GM20000 (cell line): ENCODE data around the gene EBF3.

ENCODE experiments used
- DNase-seq: peaks from one replicate; pipeline ENCODE4 v3.0.0; 2012; ENCODE audit warnings: low spot score
- TF ChIP-seq, protein P1 (sequence below): IDR thresholded peaks from 2 replicates; pipeline ENCODE4 v1.5.1; 2012; ENCODE audit warnings: mild to moderate bottlenecking, control low read depth; ENCODE audit errors: extremely low read depth, missing control alignments

The EBF3 gene

DNA sequence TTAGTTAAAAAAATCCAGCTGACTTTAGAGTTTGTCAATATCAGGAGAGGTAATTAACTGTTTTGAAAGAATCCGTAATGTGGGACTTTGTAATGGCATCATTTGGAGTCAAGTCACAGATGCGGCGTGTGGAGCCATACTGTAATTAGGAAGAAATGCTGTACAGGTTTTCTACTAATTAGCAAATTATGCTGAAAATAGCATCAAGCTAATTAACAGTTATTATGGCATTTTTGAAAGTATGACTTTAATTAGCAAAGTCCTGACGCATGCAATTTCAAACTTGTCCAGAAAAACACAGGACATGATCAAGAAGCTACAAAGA is 68.3 kb downstream of the EBF3 start:
- DNase-seq = no peak
- TF ChIP-seq, protein P1, sequence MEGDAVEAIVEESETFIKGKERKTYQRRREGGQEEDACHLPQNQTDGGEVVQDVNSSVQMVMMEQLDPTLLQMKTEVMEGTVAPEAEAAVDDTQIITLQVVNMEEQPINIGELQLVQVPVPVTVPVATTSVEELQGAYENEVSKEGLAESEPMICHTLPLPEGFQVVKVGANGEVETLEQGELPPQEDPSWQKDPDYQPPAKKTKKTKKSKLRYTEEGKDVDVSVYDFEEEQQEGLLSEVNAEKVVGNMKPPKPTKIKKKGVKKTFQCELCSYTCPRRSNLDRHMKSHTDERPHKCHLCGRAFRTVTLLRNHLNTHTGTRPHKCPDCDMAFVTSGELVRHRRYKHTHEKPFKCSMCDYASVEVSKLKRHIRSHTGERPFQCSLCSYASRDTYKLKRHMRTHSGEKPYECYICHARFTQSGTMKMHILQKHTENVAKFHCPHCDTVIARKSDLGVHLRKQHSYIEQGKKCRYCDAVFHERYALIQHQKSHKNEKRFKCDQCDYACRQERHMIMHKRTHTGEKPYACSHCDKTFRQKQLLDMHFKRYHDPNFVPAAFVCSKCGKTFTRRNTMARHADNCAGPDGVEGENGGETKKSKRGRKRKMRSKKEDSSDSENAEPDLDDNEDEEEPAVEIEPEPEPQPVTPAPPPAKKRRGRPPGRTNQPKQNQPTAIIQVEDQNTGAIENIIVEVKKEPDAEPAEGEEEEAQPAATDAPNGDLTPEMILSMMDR = no peak

DNA sequence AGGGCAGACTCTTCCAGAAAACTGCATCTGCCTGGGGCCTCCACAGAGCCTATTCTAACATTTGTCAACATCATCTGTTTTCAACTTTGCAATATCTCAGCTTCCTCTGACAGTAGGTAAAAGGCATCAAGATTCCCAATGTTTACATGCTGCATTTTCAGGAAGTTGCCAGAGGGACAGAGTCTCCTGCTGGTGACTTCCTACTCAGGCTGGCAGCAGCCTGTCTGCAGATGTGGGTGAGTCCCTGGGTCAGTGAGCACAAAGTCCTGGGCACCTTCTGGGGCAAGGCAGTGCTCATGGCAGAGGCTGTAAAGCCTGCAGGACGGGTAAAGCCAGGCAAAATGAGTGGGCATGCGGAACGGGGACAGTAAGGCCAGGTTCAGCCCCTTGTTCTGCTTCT is 69.4 kb downstream of the EBF3 start:
- TF ChIP-seq, protein P1 = no peak
- DNase-seq = no peak

DNA sequence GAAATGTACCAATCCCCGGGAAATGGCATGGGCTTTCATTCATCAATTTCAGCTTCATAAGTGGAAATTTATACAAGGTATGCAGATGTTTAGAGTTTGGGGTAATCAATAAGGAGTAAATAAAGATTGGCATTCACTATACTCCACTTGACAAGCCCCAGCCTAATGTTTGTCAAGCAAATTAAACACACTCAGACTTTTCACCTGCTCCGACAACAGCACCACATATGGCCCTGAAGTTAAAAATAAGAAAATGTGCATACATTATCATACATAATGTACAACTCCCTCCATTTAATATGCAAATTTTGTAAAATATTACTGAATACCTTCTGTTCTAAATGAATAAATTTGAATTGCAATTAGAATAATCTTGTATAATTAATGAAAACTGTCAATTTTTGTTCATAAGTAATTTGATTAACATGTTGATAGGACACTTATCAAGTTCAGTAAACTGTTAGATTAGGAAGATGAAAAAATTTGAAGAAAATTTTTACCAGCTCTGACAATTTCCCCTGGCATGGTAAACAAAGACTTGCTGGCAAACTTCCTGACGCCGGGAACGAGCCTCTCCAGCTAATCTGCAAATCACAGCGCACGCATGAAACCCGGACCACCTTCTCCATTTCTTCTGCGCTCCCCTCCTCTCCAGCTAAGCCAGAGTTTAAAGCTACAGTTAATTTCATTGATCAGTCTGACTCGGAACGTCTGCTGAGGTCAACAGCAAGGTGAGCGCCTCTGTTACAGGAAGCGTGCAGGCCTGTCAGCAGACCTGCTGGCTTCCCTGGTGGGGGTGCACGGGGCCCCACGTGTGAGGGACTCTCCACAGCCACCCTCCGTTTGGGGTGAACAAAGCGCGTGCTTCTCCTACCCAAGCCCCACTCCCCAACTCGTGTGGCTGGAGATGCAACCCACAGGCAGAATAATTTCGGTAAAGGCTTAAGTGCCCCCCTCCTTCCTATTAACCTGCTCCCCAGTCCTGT is 70.7 kb downstream of the EBF3 start:
- no peak for DNase-seq
- TF ChIP-seq, protein P1 = no peak

DNA sequence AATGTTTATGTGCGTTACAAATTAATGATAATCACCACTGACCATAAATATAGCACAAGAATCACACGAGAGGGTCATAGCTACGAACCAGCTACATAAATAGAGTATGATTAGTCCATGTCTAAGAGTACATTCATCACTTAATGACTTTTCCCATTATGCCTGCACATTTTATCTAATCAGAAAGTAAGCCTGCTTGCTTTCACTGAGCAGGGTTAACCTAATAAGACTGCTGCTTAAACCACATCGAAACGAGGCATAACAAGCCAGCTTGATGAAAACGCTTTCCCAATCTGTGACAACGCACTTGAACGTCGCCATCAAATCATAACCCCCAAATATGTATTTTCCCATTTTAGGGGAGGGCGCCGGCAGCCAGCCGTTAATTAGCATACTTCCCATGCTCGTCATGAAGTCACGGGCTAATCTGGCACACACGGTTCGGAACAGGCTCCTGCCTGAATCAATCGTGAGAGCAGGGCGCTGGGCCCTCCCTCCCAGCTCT is 71.5 kb downstream of the EBF3 start:
- TF ChIP-seq, protein P1 = no peak
- no peak for DNase-seq

DNA sequence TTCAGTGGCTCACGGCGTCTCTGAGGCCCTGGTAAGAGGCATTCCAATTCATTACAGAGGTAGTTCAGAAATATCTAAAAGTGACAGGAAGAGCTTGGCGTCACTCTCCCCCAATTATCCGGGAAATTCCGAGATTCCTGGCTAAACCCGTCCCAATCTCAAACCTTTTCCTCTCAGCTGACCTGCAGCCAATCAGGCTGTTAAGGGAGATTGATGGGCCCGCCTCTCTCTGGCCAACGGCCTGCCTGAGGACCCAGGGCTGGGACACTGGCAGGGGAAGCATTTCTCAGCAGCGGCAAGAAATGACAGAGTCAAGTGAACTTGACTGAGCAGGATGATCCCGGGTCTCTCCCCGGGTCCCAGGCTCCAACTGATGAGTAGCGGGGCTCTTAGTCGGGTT is 72.3 kb downstream of the EBF3 start:
- TF ChIP-seq, protein P1 = no peak
- no peak for DNase-seq

DNA sequence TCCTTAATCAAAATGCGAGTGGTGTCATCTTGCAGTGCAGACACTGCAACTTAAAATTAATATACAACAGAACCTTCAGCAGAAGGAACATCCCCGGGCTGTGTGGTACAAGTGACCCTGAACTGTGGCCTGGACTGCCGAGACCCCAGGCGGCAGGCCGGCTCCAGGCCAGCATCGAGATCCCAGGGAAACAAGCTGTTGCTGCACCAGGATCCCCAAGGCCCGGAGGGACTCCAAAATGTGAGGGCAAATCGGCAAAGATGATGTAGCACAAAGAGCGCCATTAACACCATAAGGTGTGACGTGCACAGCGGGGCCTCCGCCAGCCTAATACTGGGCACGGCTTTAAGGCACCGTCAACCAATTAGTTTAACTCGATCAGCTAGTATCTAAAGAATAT is 73.9 kb downstream of the EBF3 start:
- DNase-seq = no peak
- TF ChIP-seq, protein P1 = no peak

DNA sequence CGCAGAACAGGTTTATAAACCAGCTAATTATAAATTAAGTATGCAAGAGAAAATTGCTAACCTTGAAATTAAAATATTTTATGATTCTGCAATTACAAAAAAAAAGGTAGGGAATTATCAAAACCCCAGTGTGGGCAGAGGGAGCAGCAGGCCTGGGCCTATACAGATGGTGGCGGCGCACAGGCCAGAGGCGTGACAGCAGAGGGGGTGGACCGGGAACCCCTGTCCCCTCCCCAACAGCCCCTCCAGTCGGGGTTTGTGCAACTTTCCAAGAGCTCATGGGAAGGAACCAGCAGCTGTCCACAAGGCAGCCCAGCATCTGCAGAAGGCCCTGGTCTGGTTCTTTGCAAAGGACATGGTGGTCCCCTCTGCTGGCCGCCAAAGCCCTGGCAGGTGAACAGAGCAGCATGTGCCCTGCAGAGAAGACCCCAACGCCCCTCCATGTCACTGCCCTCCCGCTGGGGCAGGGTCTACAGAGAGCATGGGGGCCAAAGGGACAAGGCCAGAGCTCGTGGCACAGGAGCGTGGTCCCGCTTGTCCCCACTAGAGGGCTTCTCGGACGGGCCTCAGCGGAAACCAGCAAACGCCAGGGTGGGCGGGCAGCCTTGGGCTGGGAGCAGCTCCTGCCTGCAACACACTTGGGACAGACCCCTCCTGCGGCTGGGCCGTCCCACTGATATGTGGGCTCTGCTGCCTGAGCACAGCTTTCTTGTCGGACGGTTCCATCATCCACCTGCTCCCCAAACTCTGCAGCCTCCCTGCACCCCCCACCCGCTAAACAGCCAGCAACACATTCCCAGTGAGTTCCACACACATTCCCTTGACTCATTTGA is 75.1 kb downstream of the EBF3 start:
- DNase-seq = peak; percentile 77
- TF ChIP-seq, protein P1 = peak; percentile 64
